ENCODE results near the gene CCDC60.

CCDC60 gene

GRCh38 chr12:119476951-119477350, 142.4 kb downstream of the CCDC60 start:
- no peak overlapping the region for H3K27ac ChIP-seq
- H3K9ac ChIP-seq = no peak overlapping the region
- no peaks in the 10 kb centered on the region for H3K79me2 ChIP-seq (ENCODE audit: insufficient read depth, low read depth)
- H3K4me2 ChIP-seq = no peak overlapping the region
- no peaks in the 10 kb centered on the region for H4K20me1 ChIP-seq (ENCODE audit: insufficient read depth)
- H3K27me3 ChIP-seq (ENCODE audit: insufficient read depth, low read depth) = no peaks in the 10 kb centered on the region
- no peak overlapping the region for H3K4me3 ChIP-seq (IDR thresholded peaks at IDR 0.05; ENCODE audit: insufficient read depth, low read depth, low read length)
- TF ChIP-seq CTCF (conservative IDR thresholded peaks at IDR 0.05; ENCODE audit: low read depth, low read length) = no peak
- no peak overlapping the region for H2AFZ ChIP-seq (ENCODE audit: low read depth)
- H3K4me1 ChIP-seq (ENCODE audit: low read depth, poor library complexity, severe bottlenecking) = no peaks in the 10 kb centered on the region
- H3K36me3 ChIP-seq (ENCODE audit: insufficient read depth) = no peaks in the 10 kb centered on the region

GRCh38 chr12:119479121-119479561, 144.6 kb downstream of the CCDC60 start:
- Histone ChIP-seq H3K27ac (no peak overlapping the region), H3K36me3 (ENCODE audit: insufficient read depth) (no peaks in the 10 kb centered on the region), H3K4me2 (no peak overlapping the region), H3K27me3 (ENCODE audit: insufficient read depth, low read depth) (no peaks in the 10 kb centered on the region), H3K79me2 (ENCODE audit: insufficient read depth, low read depth) (no peaks in the 10 kb centered on the region), H4K20me1 (ENCODE audit: insufficient read depth) (no peaks in the 10 kb centered on the region), H3K4me3 (IDR thresholded peaks at IDR 0.05; ENCODE audit: insufficient read depth, low read depth, low read length) (no peak overlapping the region), H2AFZ (ENCODE audit: low read depth) (no peak overlapping the region), H3K4me1 (ENCODE audit: low read depth, poor library complexity, severe bottlenecking) (no peaks in the 10 kb centered on the region), H3K9ac (no peak overlapping the region)
- no peak for TF ChIP-seq CTCF (conservative IDR thresholded peaks at IDR 0.05; ENCODE audit: low read depth, low read length)

- H3K36me3 ChIP-seq (ENCODE audit: insufficient read depth) = no peaks in the 10 kb centered on the region
- H3K4me1 ChIP-seq (ENCODE audit: low read depth, poor library complexity, severe bottlenecking) = no peaks in the 10 kb centered on the region
- no peak overlapping the region for H3K27ac ChIP-seq
- TF ChIP-seq CTCF (conservative IDR thresholded peaks at IDR 0.05; ENCODE audit: low read depth, low read length) = no peak
- H3K27me3 ChIP-seq (ENCODE audit: insufficient read depth, low read depth) = no peaks in the 10 kb centered on the region
- no peaks in the 10 kb centered on the region for H3K79me2 ChIP-seq (ENCODE audit: insufficient read depth, low read depth)
- H3K9ac ChIP-seq = no peak overlapping the region
- H4K20me1 ChIP-seq (ENCODE audit: insufficient read depth) = no peaks in the 10 kb centered on the region
- no peak overlapping the region for H2AFZ ChIP-seq (ENCODE audit: low read depth)
- no peak overlapping the region for H3K4me3 ChIP-seq (IDR thresholded peaks at IDR 0.05; ENCODE audit: insufficient read depth, low read depth, low read length)
- no peak overlapping the region for H3K4me2 ChIP-seq
Measured at GRCh38 chr12:119480551-119480950, 146.0 kb downstream of the CCDC60 start.

- H3K9ac ChIP-seq = no peak overlapping the region
- H2AFZ ChIP-seq (ENCODE audit: low read depth) = no peak overlapping the region
- no peaks in the 10 kb centered on the region for H4K20me1 ChIP-seq (ENCODE audit: insufficient read depth)
- no peaks in the 10 kb centered on the region for H3K4me1 ChIP-seq (ENCODE audit: low read depth, poor library complexity, severe bottlenecking)
- H3K4me2 ChIP-seq = no peak overlapping the region
- H3K36me3 ChIP-seq (ENCODE audit: insufficient read depth) = no peaks in the 10 kb centered on the region
- H3K27me3 ChIP-seq (ENCODE audit: insufficient read depth, low read depth) = no peaks in the 10 kb centered on the region
- no peaks in the 10 kb centered on the region for H3K79me2 ChIP-seq (ENCODE audit: insufficient read depth, low read depth)
- TF ChIP-seq CTCF (conservative IDR thresholded peaks at IDR 0.05; ENCODE audit: low read depth, low read length) = no peak
- H3K4me3 ChIP-seq (IDR thresholded peaks at IDR 0.05; ENCODE audit: insufficient read depth, low read depth, low read length) = no peak overlapping the region
- H3K27ac ChIP-seq = no peak overlapping the region
Measured at GRCh38 chr12:119486599-119487154, 152.1 kb downstream of the CCDC60 start.
